Transverse colon (tissue), 3 donors: Measurements from ENCODE around the gene MRPL20.

Source experiments
- CTCF ChIP-seq, 5 experiments: fragments of 200-600 bp in 3 of 5; fragments of 450-650 bp in 2 of 5; sonication (generic) in 3 of 5; IDR thresholded peaks; 1 replicate in 2 of 5; 2 replicates in 3 of 5; pipeline ENCODE4 v1.5.1; 2016 to 2017; ENCODE audit warnings: antibody characterized with exemption in 5 of 5, inconsistent platforms in 3 of 5, mild to moderate bottlenecking in 2 of 5, moderate library complexity in 1 of 5
- POLR2A ChIP-seq: fragments of 450-650 bp; IDR thresholded peaks from one replicate; pipeline ENCODE4 v1.6.1; 2016; ENCODE audit warnings: antibody characterized with exemption, mild to moderate bottlenecking, moderate library complexity

GRCh38 chr1:1411626-1412025 lies 4.5 kb upstream of the MRPL20 start:
- TF ChIP-seq POLR2A (no peak), CTCF (IDR thresholded peaks at IDR 0.05) (no peak)
